Right lobe of liver (tissue), 4 donors: ENCODE results near the gene MIS18BP1.
"Not testable (repeated sequence)": the region's sequence is repeated elsewhere in the genome, so short reads cannot be mapped to it uniquely, and the experiment has no call there.

ENCODE experiments used
- CTCF ChIP-seq, 4 donors: fragments of 200-600 bp in 3 of 4; fragments of 450-650 bp in 1 of 4; IDR thresholded peaks; one replicate each; pipeline versions ENCODE4 v1.5.1 to v1.8.0; 2016 to 2022; ENCODE audit warnings: antibody characterized with exemption in 4 of 4, mild to moderate bottlenecking in 2 of 4
- POLR2A ChIP-seq: fragments of 450-650 bp; IDR thresholded peaks from one replicate; pipeline ENCODE4 v1.6.1; 2017; ENCODE audit warnings: antibody characterized with exemption, mild to moderate bottlenecking
- donor health status: DM: no; HTN: no; CAD: no.
- donor health status: DM: no; HTN: no; CAD: no.
- donor health status: DM: no; HTN: yes; CAD: no.

GRCh38 chr14:45214341-45214740, 38.7 kb downstream of the MIS18BP1 start:
- TF ChIP-seq CTCF (IDR thresholded peaks at IDR 0.05); POLR2A: not testable (repeated sequence)
